Endothelial cell of umbilical vein (primary cell): ENCODE measurements around the gene FANCL. TPM values are rescaled to one million over a fixed set of nuclear protein-coding genes. Genes with fewer than 3 reads are reported as not detected.

Experiments used
- BruUV-seq: library from RNA; stranded (reverse); fragments of 400-500 nt; replicated peaks from 2 replicates; lab custom pipeline; 2021; lab: Mats Ljungman, UMichigan
- CTCF ChIA-PET: fragments of 300-600, 350-600 bp; sonication (Branson Sonifier 250); formaldehyde crosslinking; loops from one replicate; lab custom pipeline; 2021; ENCODE audit warnings: antibody characterized with exemption, inconsistent platforms; lab: Charles Lee
- POLR2A ChIA-PET: fragments of 300-600, 350-600 bp; sonication (Branson Sonifier 250); formaldehyde crosslinking; loops from one replicate; lab custom pipeline; 2021; ENCODE audit warnings: antibody characterized with exemption, inconsistent platforms; lab: Charles Lee
- DNase-seq: peaks from one replicate; pipeline ENCODE4 v3.0.0-alpha.2; 2011; ENCODE audit warnings: low read depth, low spot score
- FAIRE-seq: peaks from 2 replicates; lab custom pipeline; 2011; peaks lifted over from hg19 to GRCh38; lab: Jason Lieb, UNC
- H2AFZ ChIP-seq: 2 replicates; pipeline ENCODE4 v1.6.0; 2012; ENCODE audit warnings: low read depth, low read length, control low read depth, inconsistent platforms
- H3K27ac ChIP-seq: 2 replicates; pipeline ENCODE4 v1.5.1; 2011; ENCODE audit warnings: low read depth, mild to moderate bottlenecking, control low read depth, low read length, moderate library complexity; ENCODE audit not compliant: insufficient read depth
- H3K27me3 ChIP-seq, 2 experiments: 2 replicates each; pipeline versions ENCODE4 v1.6.0 to v1.6.1; 2011; ENCODE audit warnings: low read length in 2 of 2, mixed read lengths in 1 of 2; ENCODE audit not compliant: control insufficient read depth in 2 of 2, insufficient read depth in 2 of 2
- H3K36me3 ChIP-seq, 2 experiments: 2 replicates in 1 of 2; 3 replicates in 1 of 2; pipeline ENCODE4 v1.5.1; 2011; ENCODE audit warnings: low read length in 2 of 2, mild to moderate bottlenecking in 1 of 2, moderate library complexity in 1 of 2; ENCODE audit not compliant: control insufficient read depth in 2 of 2, insufficient read depth in 2 of 2; ENCODE audit errors: extremely low read depth in 1 of 2
- H3K4me1 ChIP-seq: 3 replicates; pipeline ENCODE4 v1.5.1; 2011; ENCODE audit warnings: mild to moderate bottlenecking, low read length; ENCODE audit not compliant: control insufficient read depth, insufficient read depth; ENCODE audit errors: extremely low read depth
- H3K4me2 ChIP-seq: 2 replicates; pipeline ENCODE4 v1.6.1; 2011; ENCODE audit warnings: low read length, control low read depth, mixed read lengths; ENCODE audit not compliant: insufficient read depth
- H3K4me3 ChIP-seq, 3 experiments: fragments of 200-600 bp in 1 of 3; sonication (generic), shearing (Covaris generic) in 1 of 3; replicated peaks in 1 of 3; 2 replicates each; pipeline ENCODE4 v1.5.1; 2011 to 2016; ENCODE audit warnings: control low read depth in 3 of 3, low read length in 3 of 3, mild to moderate bottlenecking in 2 of 3, inconsistent platforms in 1 of 3, low read depth in 1 of 3, moderate library complexity in 1 of 3; ENCODE audit not compliant: insufficient read depth in 1 of 3
- H3K79me2 ChIP-seq: 2 replicates; pipeline ENCODE4 v1.6.0; 2012; ENCODE audit warnings: low read length, inconsistent platforms; ENCODE audit not compliant: control insufficient read depth, insufficient read depth
- H3K9ac ChIP-seq: replicated peaks from 2 replicates; pipeline ENCODE3; 2011; ENCODE audit warnings: low read length, control low read depth; ENCODE audit not compliant: insufficient read depth; ENCODE audit errors: extremely low read depth
- H3K9me1 ChIP-seq: replicated peaks from 3 replicates; pipeline ENCODE4 v1.6.0; 2011; ENCODE audit warnings: mild to moderate bottlenecking, low read length; ENCODE audit not compliant: control insufficient read depth, insufficient read depth; ENCODE audit errors: extremely low read depth
- H3K9me3 ChIP-seq: replicated peaks from 2 replicates; pipeline ENCODE4 v1.5.1; 2012; ENCODE audit warnings: low read length, inconsistent platforms; ENCODE audit not compliant: control insufficient read depth, insufficient read depth
- H4K20me1 ChIP-seq: replicated peaks from 2 replicates; pipeline ENCODE3; 2011; ENCODE audit warnings: mild to moderate bottlenecking, low read length; ENCODE audit not compliant: control insufficient read depth, insufficient read depth; ENCODE audit errors: extremely low read depth
- EZH2 ChIP-seq: IDR thresholded peaks from 2 replicates; pipeline ENCODE4 v1.6.1; 2012; ENCODE audit warnings: borderline replicate concordance, low read depth, mild to moderate bottlenecking, moderate library complexity, low read length, inconsistent platforms; ENCODE audit not compliant: severe bottlenecking
- FOS ChIP-seq: IDR thresholded peaks from 2 replicates; pipeline ENCODE4 v1.6.1; 2011; ENCODE audit warnings: mild to moderate bottlenecking, low read length, moderate library complexity, borderline replicate concordance; ENCODE audit not compliant: insufficient read depth
- GATA2 ChIP-seq: IDR thresholded peaks from 2 replicates; pipeline ENCODE4 v1.7.0; 2011; ENCODE audit warnings: low read depth, mild to moderate bottlenecking, moderate library complexity, mixed read lengths, low read length; ENCODE audit not compliant: insufficient read length, insufficient read depth
- JUN ChIP-seq: IDR thresholded peaks from 2 replicates; pipeline ENCODE4 v1.6.1; 2011; ENCODE audit warnings: borderline replicate concordance, low read depth; ENCODE audit not compliant: insufficient read length, insufficient read depth
- MYC ChIP-seq: IDR thresholded peaks from one replicate; pipeline ENCODE4 v1.6.1; 2011; ENCODE audit warnings: mild to moderate bottlenecking, low read depth, low read length
- POLR2A ChIP-seq: IDR thresholded peaks from 2 replicates; pipeline ENCODE4 v1.6.1; 2012; ENCODE audit warnings: low read depth, mild to moderate bottlenecking, control low read depth, low read length
- POLR2AphosphoS5 ChIP-seq: IDR thresholded peaks from 2 replicates; pipeline ENCODE4 v1.6.1; 2012; ENCODE audit warnings: low read depth, mild to moderate bottlenecking, control low read depth, low read length, moderate library complexity; ENCODE audit not compliant: insufficient read depth
- dilution Hi-C: fragments of 300-500 bp; cut with MboI; formaldehyde crosslinking; loops from one replicate; pipeline ENCODE4 v1.15.0; 2019; ENCODE audit warnings: low sequenced_read_pairs; ENCODE audit not compliant: extremely low pct_ligation_motif_present
- intact Hi-C: fragments of 100-400 bp; cut with micrococcal nuclease; formaldehyde crosslinking; loops from one replicate; pipeline ENCODE4 v1.10.0; 2022
- polyA plus RNA-seq, 4 experiments: library from polyadenylated mRNA; depleted of rRNA in 3 of 4; stranded (reverse) in 3 of 4; unstranded in 1 of 4; fragments of >200 nt; gene quantifications; 2 replicates each; pipeline versions ENCODE4 v1.2.1 to v1.2.3, GENCODE V29; 2011 to 2012; ENCODE audit warnings: missing spikeins in 1 of 4
- total RNA-seq: library from RNA; stranded (reverse); gene quantifications from 2 replicates; pipeline ENCODE4 v1.2.3, GENCODE V29; 2021
- TF ChIP-seq, protein P1 (sequence below), 2 donors: IDR thresholded peaks; 1 replicate in 1 of 2; 2 replicates in 1 of 2; pipeline ENCODE4 v1.5.1; 2011; ENCODE audit warnings: low read length in 2 of 2, mild to moderate bottlenecking in 2 of 2, moderate library complexity in 2 of 2, control low read depth in 1 of 2, inconsistent platforms in 1 of 2, low read depth in 1 of 2; ENCODE audit not compliant: insufficient read depth in 1 of 2; ENCODE audit errors: extremely low read depth in 1 of 2
- TF ChIP-seq, protein P2 (sequence below): IDR thresholded peaks from 2 replicates; pipeline ENCODE4 v1.6.1; 2011; ENCODE audit not compliant: insufficient read depth, insufficient read length

Gene FANCL
- total and polyA plus RNA-seq, 2 donors (not counting 3 experiments of a cell fraction or from before 2014, with no cell fraction given): 10.3 to 15.8 TPM

DNA sequence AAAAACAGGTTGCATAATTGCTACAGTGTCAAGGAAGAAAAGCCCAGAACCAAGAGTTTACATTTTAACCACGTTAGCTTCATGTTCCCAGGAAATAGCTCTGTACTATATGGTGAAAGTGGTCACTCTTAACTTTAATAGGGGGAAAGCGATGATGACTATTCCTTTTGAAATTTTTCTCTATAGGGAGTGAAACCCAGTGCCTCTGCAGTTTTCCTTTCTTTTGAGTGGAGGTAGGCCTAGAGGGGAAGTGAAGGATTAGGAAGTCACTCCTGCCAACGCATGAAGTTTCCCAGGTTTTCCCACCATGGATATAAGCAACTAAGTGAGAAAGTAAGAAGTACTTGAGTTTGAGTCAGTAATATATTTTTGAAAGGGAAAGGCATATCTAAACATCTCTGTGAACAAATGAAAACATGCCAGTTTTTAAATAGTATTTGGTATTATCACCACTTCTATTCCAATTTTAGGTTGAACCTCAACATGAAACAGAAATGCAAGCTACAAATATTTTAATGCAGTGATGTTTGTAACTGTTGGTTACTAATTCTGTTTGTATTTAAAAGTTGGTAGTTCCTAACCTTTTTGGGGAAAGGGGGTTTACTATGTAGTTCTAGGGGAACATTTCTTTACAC is 102.6 kb downstream of the FANCL start:
- H3K9me1 ChIP-seq: no peaks in the 10 kb centered on the region
- TF ChIP-seq EZH2: no peak
- no peak for TF ChIP-seq FOS
- TF ChIP-seq POLR2A: no peak
- no peak for TF ChIP-seq POLR2AphosphoS5
- TF ChIP-seq GATA2: no peak
- TF ChIP-seq JUN: no peak
- TF ChIP-seq, protein P1, sequence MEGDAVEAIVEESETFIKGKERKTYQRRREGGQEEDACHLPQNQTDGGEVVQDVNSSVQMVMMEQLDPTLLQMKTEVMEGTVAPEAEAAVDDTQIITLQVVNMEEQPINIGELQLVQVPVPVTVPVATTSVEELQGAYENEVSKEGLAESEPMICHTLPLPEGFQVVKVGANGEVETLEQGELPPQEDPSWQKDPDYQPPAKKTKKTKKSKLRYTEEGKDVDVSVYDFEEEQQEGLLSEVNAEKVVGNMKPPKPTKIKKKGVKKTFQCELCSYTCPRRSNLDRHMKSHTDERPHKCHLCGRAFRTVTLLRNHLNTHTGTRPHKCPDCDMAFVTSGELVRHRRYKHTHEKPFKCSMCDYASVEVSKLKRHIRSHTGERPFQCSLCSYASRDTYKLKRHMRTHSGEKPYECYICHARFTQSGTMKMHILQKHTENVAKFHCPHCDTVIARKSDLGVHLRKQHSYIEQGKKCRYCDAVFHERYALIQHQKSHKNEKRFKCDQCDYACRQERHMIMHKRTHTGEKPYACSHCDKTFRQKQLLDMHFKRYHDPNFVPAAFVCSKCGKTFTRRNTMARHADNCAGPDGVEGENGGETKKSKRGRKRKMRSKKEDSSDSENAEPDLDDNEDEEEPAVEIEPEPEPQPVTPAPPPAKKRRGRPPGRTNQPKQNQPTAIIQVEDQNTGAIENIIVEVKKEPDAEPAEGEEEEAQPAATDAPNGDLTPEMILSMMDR (IDR thresholded peaks at IDR 0.05; ENCODE audit: extremely low read depth in 1 of 2, insufficient read depth in 1 of 2, low read depth in 1 of 2, low read length in 2 of 2): no peak
- TF ChIP-seq MYC: no peak
- TF ChIP-seq, protein P2, sequence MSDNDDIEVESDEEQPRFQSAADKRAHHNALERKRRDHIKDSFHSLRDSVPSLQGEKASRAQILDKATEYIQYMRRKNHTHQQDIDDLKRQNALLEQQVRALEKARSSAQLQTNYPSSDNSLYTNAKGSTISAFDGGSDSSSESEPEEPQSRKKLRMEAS: no peak
- H3K4me1 ChIP-seq: peaks cover 16% of the 10 kb centered on the region
- intact Hi-C loops (loop anchor here (5.0 kb wide), 1 partner anchor 231 kb away; no protein-coding TSS in a partner anchor), dilution Hi-C loops (no loop called here)
- no peaks in the 10 kb centered on the region for H3K79me2 ChIP-seq
- H3K27me3 ChIP-seq: no peaks in the 10 kb centered on the region
- H3K4me2 ChIP-seq: no peak overlapping the region
- no peaks in the 10 kb centered on the region for H3K9me3 ChIP-seq
- H3K27ac ChIP-seq: peak overlapping the region; percentile 48
- no peaks in the 10 kb centered on the region for H4K20me1 ChIP-seq
- ChIA-PET POLR2A (no interaction called here), CTCF (no interaction called here)
- DNase-seq: no peak
- H3K4me3 ChIP-seq: no peak overlapping the region
- no peak for FAIRE-seq
- no TSS peak for BruUV-seq
- H3K36me3 ChIP-seq: peaks cover 0 to 4% of the 10 kb centered on the region in 2 experiments
- no peak overlapping the region for H3K9ac ChIP-seq
- H2AFZ ChIP-seq: no peak overlapping the region
